Hepatocyte (in vitro differentiated cells): ENCODE results near the gene TSPAN4.

Experiments
- EZH2 ChIP-seq: fragments of 200-600 bp; sonication (generic); IDR thresholded peaks from 2 replicates; pipeline ENCODE4 v1.6.1; 2016; ENCODE audit warnings: antibody characterized with exemption, mild to moderate bottlenecking, borderline replicate concordance
- EZH2phosphoT487 ChIP-seq: fragments of 200-600 bp; sonication (generic); IDR thresholded peaks from one replicate; pipeline ENCODE4 v1.6.1; 2018; ENCODE audit warnings: antibody characterized with exemption, mild to moderate bottlenecking, low read depth, moderate library complexity; ENCODE audit not compliant: unreplicated experiment, severe bottlenecking
- TF ChIP-seq, protein P1 (sequence below): fragments of 200-600 bp; sonication (generic); IDR thresholded peaks from 2 replicates; pipeline ENCODE4 v1.5.1; 2016; ENCODE audit warnings: antibody characterized with exemption, mild to moderate bottlenecking; ENCODE audit not compliant: poor library complexity

DNA sequence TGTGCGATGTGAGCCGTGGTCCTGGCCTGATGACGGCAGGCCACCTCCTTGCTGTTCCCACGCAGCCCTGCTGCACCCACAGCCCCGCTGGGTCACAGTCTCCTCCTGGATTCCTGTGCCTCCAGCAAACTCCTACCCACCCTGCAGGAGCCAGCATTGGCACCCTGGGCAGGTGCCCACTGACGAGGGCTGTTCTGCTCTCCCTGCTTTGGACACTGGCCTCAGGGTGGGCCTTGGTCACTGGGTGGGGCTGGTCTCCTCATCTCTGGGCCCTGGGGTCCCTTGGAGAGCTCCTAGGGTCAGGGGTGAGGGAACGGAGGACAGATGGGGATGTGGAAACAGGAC is 12.7 kb downstream of the TSPAN4 start:
- TF ChIP-seq, protein P1, sequence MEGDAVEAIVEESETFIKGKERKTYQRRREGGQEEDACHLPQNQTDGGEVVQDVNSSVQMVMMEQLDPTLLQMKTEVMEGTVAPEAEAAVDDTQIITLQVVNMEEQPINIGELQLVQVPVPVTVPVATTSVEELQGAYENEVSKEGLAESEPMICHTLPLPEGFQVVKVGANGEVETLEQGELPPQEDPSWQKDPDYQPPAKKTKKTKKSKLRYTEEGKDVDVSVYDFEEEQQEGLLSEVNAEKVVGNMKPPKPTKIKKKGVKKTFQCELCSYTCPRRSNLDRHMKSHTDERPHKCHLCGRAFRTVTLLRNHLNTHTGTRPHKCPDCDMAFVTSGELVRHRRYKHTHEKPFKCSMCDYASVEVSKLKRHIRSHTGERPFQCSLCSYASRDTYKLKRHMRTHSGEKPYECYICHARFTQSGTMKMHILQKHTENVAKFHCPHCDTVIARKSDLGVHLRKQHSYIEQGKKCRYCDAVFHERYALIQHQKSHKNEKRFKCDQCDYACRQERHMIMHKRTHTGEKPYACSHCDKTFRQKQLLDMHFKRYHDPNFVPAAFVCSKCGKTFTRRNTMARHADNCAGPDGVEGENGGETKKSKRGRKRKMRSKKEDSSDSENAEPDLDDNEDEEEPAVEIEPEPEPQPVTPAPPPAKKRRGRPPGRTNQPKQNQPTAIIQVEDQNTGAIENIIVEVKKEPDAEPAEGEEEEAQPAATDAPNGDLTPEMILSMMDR, result no peak
- TF ChIP-seq EZH2 (no peak), EZH2phosphoT487 (no peak)
